ENCODE measurements around the gene TLR6.

TLR6 gene

GRCh38 chr4:38868059-38868960 is 11.7 kb upstream of the TLR6 start:
- DNase-seq = no peak

DNA sequence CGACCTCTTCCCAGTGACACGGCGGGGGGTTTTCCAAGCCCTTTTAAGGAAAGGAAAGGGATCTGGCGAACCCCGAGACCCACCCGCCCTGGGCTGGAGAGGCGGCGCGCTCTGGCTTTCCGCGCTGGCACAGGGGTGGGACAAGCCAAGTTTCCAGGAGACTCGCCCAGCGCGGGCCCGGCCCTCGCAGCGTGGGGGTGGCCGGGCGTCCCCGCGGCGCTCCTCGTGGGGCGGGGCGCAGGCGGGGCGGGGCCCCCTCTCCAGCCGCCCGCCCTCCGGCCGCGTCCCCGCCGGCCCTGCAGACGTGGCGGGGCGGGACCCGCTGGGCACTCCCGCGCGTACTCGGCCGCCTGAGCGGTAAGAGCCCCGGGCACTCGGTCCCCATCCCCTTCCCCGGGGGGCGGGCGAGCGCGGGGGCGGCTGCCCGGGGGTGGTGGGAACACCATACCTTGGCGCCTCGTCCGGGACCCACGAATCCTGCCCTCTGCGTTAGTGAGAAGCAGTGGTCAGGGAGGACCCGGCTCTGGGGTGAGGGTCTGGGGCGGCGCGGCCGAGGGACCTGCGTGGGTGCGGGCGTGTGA is 11.0 kb upstream of the TLR6 start, which contains the start of gene FAM114A1:
FAM114A1 (plus strand) TSS at position 329 of the 581 bp plus-strand sequence. CDS start 10,273 bp downstream, outside the sequence.
- DNase-seq = no peak

DNA sequence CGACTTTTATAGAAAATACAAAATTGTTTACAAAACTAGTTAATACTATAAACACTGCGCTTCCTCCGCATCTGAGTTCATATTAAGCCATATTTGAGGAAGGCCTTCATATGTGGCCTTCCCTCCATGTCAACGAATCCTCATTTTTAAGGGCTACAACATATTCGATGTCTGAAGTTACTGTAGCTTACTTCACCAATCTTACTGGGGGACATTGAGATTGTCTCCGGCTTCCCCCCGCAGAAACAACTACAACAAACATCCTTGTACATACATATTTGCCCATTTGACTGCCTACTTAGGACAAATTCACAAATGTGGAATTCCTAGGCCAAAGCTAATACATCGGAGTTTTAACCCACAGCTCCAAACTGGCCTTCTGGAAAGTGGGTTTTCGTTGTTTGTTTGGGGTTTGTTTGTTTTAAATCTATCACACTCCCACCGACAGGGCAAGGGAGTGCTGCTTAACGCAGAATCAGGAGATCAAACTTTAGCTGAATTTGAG is 10.4 kb upstream of the TLR6 start:
- no peak for DNase-seq

DNA sequence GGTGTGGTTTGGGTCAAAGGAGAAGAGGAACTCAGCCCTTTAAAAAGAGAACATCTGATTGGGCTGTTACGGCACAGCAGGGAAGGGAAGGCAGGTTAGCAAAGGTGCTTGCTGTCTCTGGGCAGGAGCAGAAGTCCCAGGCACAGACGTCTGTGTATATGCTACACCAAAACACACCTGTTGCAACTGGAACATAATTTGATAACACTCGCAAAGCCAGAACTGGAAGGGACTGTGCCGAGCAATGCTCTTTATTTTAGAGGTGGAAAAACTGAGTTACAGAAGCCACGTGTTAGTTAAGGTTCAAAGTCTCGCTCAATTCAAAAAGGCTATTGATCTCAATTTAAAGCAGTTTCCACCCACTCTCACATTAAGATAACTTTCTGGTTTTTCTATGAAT is 8.8 kb upstream of the TLR6 start:
- DNase-seq = no peak

DNA sequence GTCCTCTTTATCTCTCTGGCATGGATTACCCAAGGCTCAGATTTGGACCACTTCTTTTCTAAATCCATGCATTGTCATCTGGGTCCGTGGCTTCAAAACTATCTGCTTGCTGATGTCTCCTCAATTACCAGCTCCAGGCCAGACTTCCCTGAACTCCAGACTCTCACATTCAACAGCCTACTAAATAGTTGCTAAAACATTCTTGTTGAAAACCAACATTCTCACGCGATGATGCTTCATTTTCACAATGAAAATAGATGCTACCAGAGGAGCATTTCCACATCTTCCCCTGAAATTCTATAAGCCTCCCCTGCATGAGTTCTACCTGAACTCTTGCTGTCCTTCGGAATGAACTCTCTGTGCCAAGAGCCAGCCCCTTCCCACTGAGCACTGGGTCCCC is 5.2 kb upstream of the TLR6 start:
- DNase-seq = no peak

- peak; percentile 35 for DNase-seq
Observed at GRCh38 chr4:38860788-38861424, 4.3 kb upstream of the TLR6 start.

GRCh38 chr4:38859501-38859900 is 2.9 kb upstream of the TLR6 start:
- no peak for DNase-seq

DNA sequence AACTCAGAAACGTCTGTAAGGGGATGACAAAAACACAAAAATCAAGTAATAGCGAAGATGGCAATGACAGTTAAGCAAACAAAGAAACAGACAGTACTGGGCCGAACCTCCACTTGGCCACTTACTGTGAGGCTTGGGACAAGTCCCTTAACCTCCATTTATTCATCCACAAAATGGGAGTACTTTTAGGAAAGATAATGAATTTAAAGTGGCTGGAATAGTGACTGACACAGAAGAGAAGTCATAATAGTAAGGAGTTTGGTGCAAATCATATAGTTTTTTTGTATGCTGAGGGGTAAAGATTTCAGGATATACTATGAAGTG is 1.4 kb upstream of the TLR6 start:
- no peak for DNase-seq

GRCh38 chr4:38857354-38858096 is 908 bp upstream of the TLR6 start:
- no peak for DNase-seq

GRCh38 chr4:38856046-38856445 is 571 bp downstream of the TLR6 start:
- no peak for DNase-seq

GRCh38 chr4:38855466-38855865 is 1.2 kb downstream of the TLR6 start:
- no peak for DNase-seq

- no peak for DNase-seq
Observed at GRCh38 chr4:38846015-38846414, 10.6 kb downstream of the TLR6 start.

DNA sequence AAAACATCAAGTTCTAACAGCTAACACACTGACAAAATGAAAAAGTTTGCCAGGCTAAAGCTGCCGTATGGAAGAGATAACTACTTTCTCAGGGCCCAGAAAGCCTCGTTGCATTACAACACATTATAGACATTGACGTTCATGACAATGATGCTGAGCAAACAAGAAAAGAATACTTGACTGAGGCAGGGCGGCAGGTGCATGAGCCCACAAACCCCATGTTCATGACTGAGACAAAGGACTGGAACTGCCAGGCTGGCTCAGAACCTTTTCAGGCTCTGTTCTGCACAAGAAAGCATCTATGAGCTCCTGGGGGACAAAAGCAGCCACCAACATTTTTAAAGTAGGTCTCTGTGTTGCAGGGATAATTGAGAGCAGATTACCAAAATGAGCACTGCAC is 13.6 kb downstream of the TLR6 start:
- DNase-seq = no peak

DNA sequence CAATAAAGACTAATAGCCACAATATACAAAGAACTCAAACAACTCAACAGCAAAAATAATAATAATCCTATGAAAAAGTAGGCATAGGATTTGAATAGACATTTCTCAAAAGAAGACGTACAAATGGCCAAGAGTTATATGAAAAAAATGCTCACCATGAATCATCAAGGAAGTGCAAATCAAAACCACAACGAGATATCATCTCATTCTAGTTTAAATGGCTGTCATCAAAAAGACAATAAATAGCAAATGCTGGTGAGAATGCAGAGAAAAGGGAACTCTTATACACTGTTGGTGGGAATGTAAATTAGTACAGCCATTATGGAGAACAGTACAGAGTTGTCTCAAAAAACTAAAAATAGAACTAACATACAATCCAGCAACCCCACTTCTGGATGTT is 18.8 kb downstream of the TLR6 start:
- DNase-seq = no peak

DNA sequence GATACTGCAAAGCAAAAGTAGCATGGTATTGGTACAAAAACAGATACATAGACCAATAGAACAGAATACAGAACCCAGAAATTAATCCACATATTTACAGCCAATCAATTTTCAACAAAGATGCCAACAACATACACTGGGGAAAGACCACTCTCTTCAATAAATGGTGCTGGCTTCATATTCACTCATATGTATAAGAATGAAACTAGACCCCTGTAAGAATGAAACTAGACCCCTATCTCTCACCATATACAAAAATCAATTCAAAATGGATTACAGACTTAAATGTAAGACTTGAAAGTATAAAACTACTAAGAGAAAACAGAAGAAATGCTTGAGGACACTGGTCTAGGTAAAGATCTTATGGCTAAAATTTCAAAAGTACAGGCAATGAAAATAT is 19.3 kb downstream of the TLR6 start:
- no peak for DNase-seq

GRCh38 chr4:38834570-38834969 is 22.0 kb downstream of the TLR6 start:
- DNase-seq = no peak

GRCh38 chr4:38832624-38833528 is 23.7 kb downstream of the TLR6 start:
- no peak for DNase-seq

DNA sequence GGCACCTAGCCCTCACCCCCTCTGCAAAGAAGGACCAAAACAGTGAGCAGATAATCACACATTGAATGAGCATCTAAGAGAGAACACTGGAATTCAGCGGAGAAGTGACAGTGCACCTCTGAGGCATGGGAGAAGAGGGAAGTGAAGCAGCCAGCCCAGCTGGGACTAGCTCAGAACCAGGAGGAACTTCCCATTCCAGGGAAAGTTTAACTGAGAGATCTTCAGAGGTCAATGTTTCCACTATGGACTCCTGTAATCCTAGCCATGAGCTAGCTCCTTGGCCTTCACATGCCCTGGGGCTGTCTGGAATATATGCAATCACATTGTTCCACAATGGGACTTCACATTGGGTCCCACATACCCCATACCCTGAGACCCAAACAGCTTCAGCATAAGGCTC is 24.4 kb downstream of the TLR6 start:
- DNase-seq = no peak

- no peak for DNase-seq
Observed at GRCh38 chr4:38831653-38832052, 25.0 kb downstream of the TLR6 start.

GRCh38 chr4:38829237-38829636 is 27.4 kb downstream of the TLR6 start:
- DNase-seq = no peak

- no peak for DNase-seq
Observed at GRCh38 chr4:38823766-38824165, 32.9 kb downstream of the TLR6 start.

DNA sequence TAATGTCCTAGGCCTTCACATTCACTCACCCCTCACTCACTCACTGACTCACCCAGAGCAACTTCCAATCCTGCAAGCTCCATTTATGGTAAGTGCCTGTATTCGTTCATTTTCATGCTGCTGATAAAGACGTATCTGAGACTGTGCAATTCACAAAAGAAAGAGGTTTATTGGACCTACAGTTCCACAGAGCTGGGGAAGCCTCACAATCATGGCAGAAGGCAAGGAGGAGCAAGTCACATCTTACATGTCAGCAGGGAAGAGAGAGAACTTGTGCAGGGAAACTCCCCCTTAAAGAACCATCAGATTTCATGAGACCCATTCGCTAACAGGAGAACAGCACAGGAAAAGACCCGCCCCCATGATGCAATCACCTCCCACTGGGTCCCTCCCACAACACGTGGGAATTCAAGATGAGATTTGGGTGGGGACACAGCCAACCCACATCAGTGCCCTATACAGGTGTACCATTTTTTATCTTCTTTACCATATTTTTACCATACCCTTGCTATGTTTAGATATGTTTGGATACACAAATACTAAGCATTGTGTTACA is 33.8 kb downstream of the TLR6 start:
- DNase-seq = no peak
